Measurements from ENCODE around the gene DPH7. TPM values are rescaled to one million over a fixed set of nuclear protein-coding genes. Genes with fewer than 3 reads are reported as not detected.

DPH7 gene
- polyA plus RNA-seq, 2 of the 4 experiments (the other 2 are of a cell fraction) = 26.7 to 35.2 TPM

DNA sequence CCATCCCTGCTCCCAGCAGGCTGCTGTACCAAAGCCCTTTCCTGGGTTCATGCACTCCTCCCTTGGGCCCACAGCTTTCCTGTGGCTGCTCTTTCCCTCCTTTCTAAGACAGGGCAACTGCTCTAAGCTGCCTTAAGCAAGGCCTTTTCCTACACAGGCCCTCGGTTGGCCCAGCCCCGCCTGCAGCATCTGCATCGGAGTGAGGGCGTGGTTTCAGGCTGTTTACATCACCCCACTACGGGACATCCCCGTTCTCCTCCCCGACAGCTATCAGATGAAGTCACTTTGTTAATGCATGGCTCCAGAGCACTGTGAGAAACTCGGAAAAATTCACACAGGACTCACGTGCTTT is 3.4 kb downstream of the DPH7 start (continued):
- no peak for TF ChIP-seq PHF8 (IDR thresholded peaks at IDR 0.05; ENCODE audit: borderline replicate concordance, low read depth)
- TF ChIP-seq, protein P1, sequence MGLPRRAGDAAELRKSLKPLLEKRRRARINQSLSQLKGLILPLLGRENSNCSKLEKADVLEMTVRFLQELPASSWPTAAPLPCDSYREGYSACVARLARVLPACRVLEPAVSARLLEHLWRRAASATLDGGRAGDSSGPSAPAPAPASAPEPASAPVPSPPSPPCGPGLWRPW (IDR thresholded peaks at IDR 0.05) = no peak
- TF ChIP-seq CBX8 (IDR thresholded peaks at IDR 0.05) = no peak
- TF ChIP-seq ESRRA (IDR thresholded peaks at IDR 0.05; ENCODE audit: borderline replicate concordance, low read length) = no peak

DNA sequence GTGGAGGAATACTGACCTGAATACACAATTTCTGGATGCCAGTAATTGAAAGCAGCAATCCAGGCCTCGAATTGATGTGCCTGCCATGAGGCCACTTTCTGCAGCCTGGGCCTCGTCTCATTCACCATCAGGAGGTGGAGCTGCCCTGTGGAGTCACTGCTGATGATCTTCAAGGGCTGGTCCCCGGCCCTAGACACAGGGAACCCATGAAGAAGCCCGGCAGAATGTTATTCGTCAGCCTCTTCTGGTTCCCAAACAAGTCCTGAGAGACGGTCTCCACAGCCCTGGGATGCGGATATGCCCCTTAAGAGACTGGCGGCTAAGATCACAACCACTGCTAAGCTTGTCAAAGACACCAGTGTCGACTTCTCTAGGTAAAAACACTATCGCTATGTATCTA is 4.5 kb downstream of the DPH7 start:
- H3K9me3 ChIP-seq = no peaks in the 10 kb centered on the region
- ChIA-PET POLR2A (no interaction called here), CTCF (interaction anchor here (1.2 to 1.4 kb wide), 2 partner anchors 16 to 18 kb away, joined by 3 to 4 read pairs; no protein-coding TSS in a partner anchor)
- no peak for DNase-seq (ENCODE audit: low read depth in 1 of 2, low spot score in 1 of 2)
- WGBS (ENCODE audit: missing lambda C conversion rate) = 86% methylated on average over 10 of the region's 10 CpGs
- H3K4me1 ChIP-seq = peaks cover 12% of the 10 kb centered on the region; the same call in 2 of the 3 replicates
- no peak overlapping the region for H3K4me2 ChIP-seq
- no peak for FAIRE-seq
- H3K4me3 ChIP-seq = no peak overlapping the region
- TF ChIP-seq POLR2AphosphoS2 (conservative IDR thresholded peaks at IDR 0.05; ENCODE audit: low read length) (no peak), ZSCAN20 (CRISPR knock-in tag; IDR thresholded peaks at IDR 0.05) (no peak), GATA3 (IDR thresholded peaks at IDR 0.05; ENCODE audit: borderline replicate concordance) (no peak), TFCP2L1 (CRISPR knock-in tag; IDR thresholded peaks at IDR 0.05) (no peak), NR3C1 (IDR thresholded peaks at IDR 0.05) (no peak), CHD2 (IDR thresholded peaks at IDR 0.05; ENCODE audit: low read length, partially characterized antibody) (no peak), ESRRA (IDR thresholded peaks at IDR 0.05; ENCODE audit: borderline replicate concordance, low read length) (no peak), NFE2L2 (conservative IDR thresholded peaks at IDR 0.05; ENCODE audit: low read length) (no peak)
- TF ChIP-seq, protein P2, sequence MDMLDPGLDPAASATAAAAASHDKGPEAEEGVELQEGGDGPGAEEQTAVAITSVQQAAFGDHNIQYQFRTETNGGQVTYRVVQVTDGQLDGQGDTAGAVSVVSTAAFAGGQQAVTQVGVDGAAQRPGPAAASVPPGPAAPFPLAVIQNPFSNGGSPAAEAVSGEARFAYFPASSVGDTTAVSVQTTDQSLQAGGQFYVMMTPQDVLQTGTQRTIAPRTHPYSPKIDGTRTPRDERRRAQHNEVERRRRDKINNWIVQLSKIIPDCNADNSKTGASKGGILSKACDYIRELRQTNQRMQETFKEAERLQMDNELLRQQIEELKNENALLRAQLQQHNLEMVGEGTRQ (IDR thresholded peaks at IDR 0.05) = no peak
- TF ChIP-seq, protein P3, sequence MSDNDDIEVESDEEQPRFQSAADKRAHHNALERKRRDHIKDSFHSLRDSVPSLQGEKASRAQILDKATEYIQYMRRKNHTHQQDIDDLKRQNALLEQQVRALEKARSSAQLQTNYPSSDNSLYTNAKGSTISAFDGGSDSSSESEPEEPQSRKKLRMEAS (IDR thresholded peaks at IDR 0.05) = no peak
- TF ChIP-seq, protein P4, sequence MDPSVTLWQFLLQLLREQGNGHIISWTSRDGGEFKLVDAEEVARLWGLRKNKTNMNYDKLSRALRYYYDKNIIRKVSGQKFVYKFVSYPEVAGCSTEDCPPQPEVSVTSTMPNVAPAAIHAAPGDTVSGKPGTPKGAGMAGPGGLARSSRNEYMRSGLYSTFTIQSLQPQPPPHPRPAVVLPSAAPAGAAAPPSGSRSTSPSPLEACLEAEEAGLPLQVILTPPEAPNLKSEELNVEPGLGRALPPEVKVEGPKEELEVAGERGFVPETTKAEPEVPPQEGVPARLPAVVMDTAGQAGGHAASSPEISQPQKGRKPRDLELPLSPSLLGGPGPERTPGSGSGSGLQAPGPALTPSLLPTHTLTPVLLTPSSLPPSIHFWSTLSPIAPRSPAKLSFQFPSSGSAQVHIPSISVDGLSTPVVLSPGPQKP (IDR thresholded peaks at IDR 0.05; ENCODE audit: low read depth, low read length) = no peak
- TF ChIP-seq, protein P5, sequence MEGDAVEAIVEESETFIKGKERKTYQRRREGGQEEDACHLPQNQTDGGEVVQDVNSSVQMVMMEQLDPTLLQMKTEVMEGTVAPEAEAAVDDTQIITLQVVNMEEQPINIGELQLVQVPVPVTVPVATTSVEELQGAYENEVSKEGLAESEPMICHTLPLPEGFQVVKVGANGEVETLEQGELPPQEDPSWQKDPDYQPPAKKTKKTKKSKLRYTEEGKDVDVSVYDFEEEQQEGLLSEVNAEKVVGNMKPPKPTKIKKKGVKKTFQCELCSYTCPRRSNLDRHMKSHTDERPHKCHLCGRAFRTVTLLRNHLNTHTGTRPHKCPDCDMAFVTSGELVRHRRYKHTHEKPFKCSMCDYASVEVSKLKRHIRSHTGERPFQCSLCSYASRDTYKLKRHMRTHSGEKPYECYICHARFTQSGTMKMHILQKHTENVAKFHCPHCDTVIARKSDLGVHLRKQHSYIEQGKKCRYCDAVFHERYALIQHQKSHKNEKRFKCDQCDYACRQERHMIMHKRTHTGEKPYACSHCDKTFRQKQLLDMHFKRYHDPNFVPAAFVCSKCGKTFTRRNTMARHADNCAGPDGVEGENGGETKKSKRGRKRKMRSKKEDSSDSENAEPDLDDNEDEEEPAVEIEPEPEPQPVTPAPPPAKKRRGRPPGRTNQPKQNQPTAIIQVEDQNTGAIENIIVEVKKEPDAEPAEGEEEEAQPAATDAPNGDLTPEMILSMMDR (IDR thresholded peaks at IDR 0.05) = no peak
- TF ChIP-seq, protein P6, sequence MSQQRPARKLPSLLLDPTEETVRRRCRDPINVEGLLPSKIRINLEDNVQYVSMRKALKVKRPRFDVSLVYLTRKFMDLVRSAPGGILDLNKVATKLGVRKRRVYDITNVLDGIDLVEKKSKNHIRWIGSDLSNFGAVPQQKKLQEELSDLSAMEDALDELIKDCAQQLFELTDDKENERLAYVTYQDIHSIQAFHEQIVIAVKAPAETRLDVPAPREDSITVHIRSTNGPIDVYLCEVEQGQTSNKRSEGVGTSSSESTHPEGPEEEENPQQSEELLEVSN (IDR thresholded peaks at IDR 0.05; ENCODE audit: borderline replicate concordance, low read depth) = no peak
- H3K27ac ChIP-seq = no peak overlapping the region
- ATAC-seq = no peak

DNA sequence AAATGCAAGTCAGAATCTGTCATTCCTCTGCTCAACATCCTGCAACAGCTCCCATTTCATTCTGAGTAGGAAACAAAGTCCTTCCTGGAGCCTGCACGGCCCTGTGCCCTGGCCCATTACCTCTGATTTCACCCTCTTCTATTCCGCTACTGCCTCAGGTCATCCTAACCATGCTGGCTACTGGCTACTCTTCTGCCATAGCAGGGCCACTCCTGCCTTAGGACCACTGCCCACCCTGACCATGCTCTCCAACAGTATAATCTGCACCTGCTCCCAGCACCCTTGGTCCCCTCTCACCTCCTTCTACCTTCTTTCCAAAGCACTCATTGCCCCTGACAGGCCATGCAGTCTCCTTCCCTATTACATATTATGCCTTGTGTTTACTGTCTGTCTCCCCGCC is 8.2 kb downstream of the DPH7 start:
- no peak for DNase-seq (ENCODE audit: low read depth in 1 of 2, low spot score in 1 of 2)
- no peak overlapping the region for H3K4me3 ChIP-seq
- ChIA-PET CTCF (interaction anchor here (1.0 kb wide), 1 partner anchor 11 kb away, joined by 4 read pairs; no protein-coding TSS in a partner anchor), POLR2A (no interaction called here)
- no peak for ATAC-seq
- no peaks in the 10 kb centered on the region for H3K9me3 ChIP-seq
- 98% methylated on average over 3 of the region's 3 CpGs for WGBS (ENCODE audit: missing lambda C conversion rate)
- FAIRE-seq = no peak
- no peak overlapping the region for H3K4me2 ChIP-seq
- no peak overlapping the region for H3K27ac ChIP-seq
- H3K4me1 ChIP-seq = no peaks in the 10 kb centered on the region
- TF ChIP-seq RFX5 (IDR thresholded peaks at IDR 0.05) (no peak), FOXS1 (CRISPR knock-in tag; IDR thresholded peaks at IDR 0.05) (no peak), MYC (IDR thresholded peaks at IDR 0.05; ENCODE audit: borderline replicate concordance, low read length) (no peak), HOXA7 (CRISPR knock-in tag; IDR thresholded peaks at IDR 0.05) (no peak), ZC3H11A (IDR thresholded peaks at IDR 0.05) (no peak), KDM5A (IDR thresholded peaks at IDR 0.05) (no peak), HDAC2 (IDR thresholded peaks at IDR 0.05) (no peak), RAD21 (conservative IDR thresholded peaks at IDR 0.05 in 1 of 2, IDR thresholded peaks at IDR 0.05 in 1 of 2) (no peak), POLR2A (IDR thresholded peaks at IDR 0.05; ENCODE audit: low read length) (no peak), CHD4 (IDR thresholded peaks at IDR 0.05; ENCODE audit: borderline replicate concordance) (no peak), JUN (IDR thresholded peaks at IDR 0.05) (no peak), RCOR1 (IDR thresholded peaks at IDR 0.05; ENCODE audit: low read depth, low read length) (no peak)
- TF ChIP-seq, protein P7, sequence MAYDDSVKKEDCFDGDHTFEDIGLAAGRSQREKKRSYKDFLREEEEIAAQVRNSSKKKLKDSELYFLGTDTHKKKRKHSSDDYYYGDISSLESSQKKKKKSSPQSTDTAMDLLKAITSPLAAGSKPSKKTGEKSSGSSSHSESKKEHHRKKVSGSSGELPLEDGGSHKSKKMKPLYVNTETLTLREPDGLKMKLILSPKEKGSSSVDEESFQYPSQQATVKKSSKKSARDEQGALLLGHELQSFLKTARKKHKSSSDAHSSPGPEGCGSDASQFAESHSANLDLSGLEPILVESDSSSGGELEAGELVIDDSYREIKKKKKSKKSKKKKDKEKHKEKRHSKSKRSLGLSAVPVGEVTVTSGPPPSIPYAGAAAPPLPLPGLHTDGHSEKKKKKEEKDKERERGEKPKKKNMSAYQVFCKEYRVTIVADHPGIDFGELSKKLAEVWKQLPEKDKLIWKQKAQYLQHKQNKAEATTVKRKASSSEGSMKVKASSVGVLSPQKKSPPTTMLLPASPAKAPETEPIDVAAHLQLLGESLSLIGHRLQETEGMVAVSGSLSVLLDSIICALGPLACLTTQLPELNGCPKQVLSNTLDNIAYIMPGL (CRISPR knock-in tag; IDR thresholded peaks at IDR 0.05; ENCODE audit: borderline replicate concordance) = no peak
- TF ChIP-seq, protein P1 (IDR thresholded peaks at IDR 0.05) = no peak
- TF ChIP-seq, protein P8, sequence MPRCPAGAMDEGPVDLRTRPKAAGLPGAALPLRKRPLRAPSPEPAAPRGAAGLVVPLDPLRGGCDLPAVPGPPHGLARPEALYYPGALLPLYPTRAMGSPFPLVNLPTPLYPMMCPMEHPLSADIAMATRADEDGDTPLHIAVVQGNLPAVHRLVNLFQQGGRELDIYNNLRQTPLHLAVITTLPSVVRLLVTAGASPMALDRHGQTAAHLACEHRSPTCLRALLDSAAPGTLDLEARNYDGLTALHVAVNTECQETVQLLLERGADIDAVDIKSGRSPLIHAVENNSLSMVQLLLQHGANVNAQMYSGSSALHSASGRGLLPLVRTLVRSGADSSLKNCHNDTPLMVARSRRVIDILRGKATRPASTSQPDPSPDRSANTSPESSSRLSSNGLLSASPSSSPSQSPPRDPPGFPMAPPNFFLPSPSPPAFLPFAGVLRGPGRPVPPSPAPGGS (IDR thresholded peaks at IDR 0.05) = no peak

All from A549 (cell line).